H1 (cell line): ENCODE data around the gene NSD2. TPM values are rescaled to one million over a fixed set of nuclear protein-coding genes. Genes with fewer than 3 reads are reported as not detected.

Source experiments
- CTCF ChIA-PET: fragments of 300-600 bp; sonication (Branson Sonifier 250); formaldehyde crosslinking; loops from one replicate; lab custom pipeline; 2021; ENCODE audit not compliant: partially characterized antibody; lab: Charles Lee
- POLR2A ChIA-PET: fragments of 300-600 bp; sonication (Branson Sonifier 250); formaldehyde crosslinking; loops from one replicate; lab custom pipeline; 2021; ENCODE audit warnings: inconsistent platforms; ENCODE audit not compliant: partially characterized antibody; lab: Charles Lee
- DNase-seq, 2 experiments: peaks; one replicate each; pipeline versions ENCODE4 v3.0.0 to v3.0.0-alpha.2; 2010 to 2022; ENCODE audit warnings: low spot score in 2 of 2, low read depth in 1 of 2, mixed read lengths in 1 of 2
- FAIRE-seq: peaks from 2 replicates; lab custom pipeline; 2011; peaks lifted over from hg19 to GRCh38; lab: Jason Lieb, UNC
- H2AFZ ChIP-seq: 2 replicates; pipeline ENCODE4 v1.8.1; 2012; ENCODE audit warnings: low read length, inconsistent platforms
- H2AK5ac ChIP-seq: 2 replicates; pipeline ENCODE4 v1.6.1; 2013; ENCODE audit warnings: low read depth, low read length
- H2BK120ac ChIP-seq: replicated peaks from 2 replicates; pipeline ENCODE3; 2013; ENCODE audit warnings: low read depth, low read length, inconsistent platforms
- H2BK12ac ChIP-seq: 2 replicates; pipeline ENCODE4 v1.6.1; 2013; ENCODE audit warnings: low read depth, low read length
- H2BK15ac ChIP-seq: 2 replicates; pipeline ENCODE4 v1.6.1; 2013; ENCODE audit warnings: low read length
- H2BK20ac ChIP-seq: 2 replicates; pipeline ENCODE4 v1.6.1; 2013; ENCODE audit warnings: low read length
- H2BK5ac ChIP-seq: 2 replicates; pipeline ENCODE4 v1.6.1; 2013; ENCODE audit warnings: low read depth, low read length
- H3K14ac ChIP-seq: 2 replicates; pipeline ENCODE4 v1.6.1; 2013; ENCODE audit warnings: inconsistent platforms; ENCODE audit not compliant: insufficient read length
- H3K18ac ChIP-seq: 2 replicates; pipeline ENCODE4 v1.6.1; 2013; ENCODE audit warnings: low read length; ENCODE audit errors: extremely low read depth
- H3K23ac ChIP-seq: 2 replicates; pipeline ENCODE4 v1.6.1; 2013; ENCODE audit warnings: inconsistent platforms; ENCODE audit not compliant: insufficient read length
- H3K23me2 ChIP-seq: 2 replicates; pipeline ENCODE4 v1.6.1; 2013; ENCODE audit warnings: low read depth, low read length
- H3K27ac ChIP-seq: 2 replicates; pipeline ENCODE4 v1.6.1; 2011; ENCODE audit warnings: low read depth, low read length, inconsistent platforms
- H3K27me3 ChIP-seq, 4 experiments: replicated peaks in 1 of 4; 1 replicate in 1 of 4; 2 replicates in 3 of 4; pipeline versions ENCODE4 v1.6.1 to v1.8.1; 2011 to 2013; ENCODE audit warnings: low read length in 3 of 4, mild to moderate bottlenecking in 3 of 4, inconsistent platforms in 2 of 4, mixed read lengths in 2 of 4, moderate library complexity in 1 of 4; ENCODE audit not compliant: control insufficient read depth in 3 of 4, insufficient read depth in 3 of 4; ENCODE audit errors: extremely low read depth in 1 of 4
- H3K36me3 ChIP-seq, 4 experiments: 2 replicates each; pipeline versions ENCODE4 v1.6.1 to v1.8.1; 2011 to 2013; ENCODE audit warnings: mild to moderate bottlenecking in 4 of 4, low read length in 3 of 4, moderate library complexity in 2 of 4, control low read depth in 1 of 4, inconsistent platforms in 1 of 4; ENCODE audit not compliant: insufficient read depth in 4 of 4, control insufficient read depth in 2 of 4
- H3K4ac ChIP-seq: replicated peaks from 2 replicates; pipeline ENCODE3; 2013; ENCODE audit warnings: low read length, low read depth, mixed read lengths, inconsistent platforms; ENCODE audit not compliant: insufficient read length
- H3K4me1 ChIP-seq, 4 experiments: replicated peaks in 1 of 4; 1 replicate in 1 of 4; 2 replicates in 3 of 4; pipeline versions ENCODE4 v1.6.1 to v1.8.1; 2011 to 2013; ENCODE audit warnings: low read length in 3 of 4, inconsistent platforms in 2 of 4, mixed read lengths in 1 of 4; ENCODE audit not compliant: insufficient read depth in 4 of 4, control insufficient read depth in 3 of 4
- H3K4me2 ChIP-seq, 2 experiments: 2 replicates each; pipeline versions ENCODE4 v1.6.1 to v1.8.1; 2011 to 2013; ENCODE audit warnings: low read depth in 2 of 2, low read length in 2 of 2, control low read depth in 1 of 2, inconsistent platforms in 1 of 2, mild to moderate bottlenecking in 1 of 2; ENCODE audit not compliant: insufficient read depth in 1 of 2
- H3K4me3 ChIP-seq, 4 experiments: fragments of 200-600, 300-600 bp in 1 of 4; sonication (generic), shearing (Covaris generic), sonication (Bioruptor Twin) in 1 of 4; 2 replicates each; pipeline versions ENCODE4 v1.5.1 to v1.8.1; 2011 to 2016; ENCODE audit warnings: low read length in 4 of 4, low read depth in 3 of 4, control low read depth in 2 of 4, inconsistent platforms in 2 of 4, mild to moderate bottlenecking in 2 of 4, mixed read lengths in 1 of 4, moderate library complexity in 1 of 4; ENCODE audit not compliant: insufficient read depth in 2 of 4; ENCODE audit errors: extremely low read depth in 1 of 4
- H3K56ac ChIP-seq: replicated peaks from 2 replicates; pipeline ENCODE3; 2013; ENCODE audit warnings: low read depth, mild to moderate bottlenecking, mixed read lengths, low read length, inconsistent platforms; ENCODE audit not compliant: insufficient read length
- H3K79me1 ChIP-seq: 2 replicates; pipeline ENCODE4 v1.6.1; 2013; ENCODE audit warnings: low read depth, low read length, control low read depth
- H3K79me2 ChIP-seq, 2 experiments: 2 replicates each; pipeline versions ENCODE4 v1.6.1 to v1.8.1; 2012 to 2013; ENCODE audit warnings: low read length in 2 of 2, mild to moderate bottlenecking in 2 of 2, inconsistent platforms in 1 of 2; ENCODE audit not compliant: insufficient read depth in 2 of 2, control insufficient read depth in 1 of 2
- H3K9ac ChIP-seq, 4 experiments: replicated peaks in 1 of 4; 1 replicate in 1 of 4; 2 replicates in 3 of 4; pipeline versions ENCODE4 v1.6.1 to v1.8.1; 2011 to 2013; ENCODE audit warnings: low read depth in 3 of 4, low read length in 3 of 4, control low read depth in 2 of 4, mild to moderate bottlenecking in 2 of 4, moderate library complexity in 2 of 4, inconsistent platforms in 1 of 4; ENCODE audit errors: extremely low read depth in 1 of 4
- H3K9me3 ChIP-seq, 2 experiments: 2 replicates each; pipeline versions ENCODE4 v1.6.1 to v1.8.1; 2012 to 2013; ENCODE audit warnings: mild to moderate bottlenecking in 2 of 2, moderate library complexity in 2 of 2, control low read depth in 1 of 2, inconsistent platforms in 1 of 2, low read depth in 1 of 2, low read length in 1 of 2, mixed read lengths in 1 of 2; ENCODE audit not compliant: insufficient read depth in 2 of 2
- H4K20me1 ChIP-seq, 2 experiments: replicated peaks in 1 of 2; 2 replicates each; pipeline versions ENCODE3 to v1.8.1; 2011 to 2013; ENCODE audit warnings: inconsistent platforms in 2 of 2, low read length in 2 of 2, mild to moderate bottlenecking in 1 of 2; ENCODE audit not compliant: insufficient read depth in 2 of 2, control insufficient read depth in 1 of 2
- H4K5ac ChIP-seq: 2 replicates; pipeline ENCODE4 v1.6.1; 2013; ENCODE audit warnings: low read length, low read depth, mixed read lengths, inconsistent platforms; ENCODE audit not compliant: insufficient read length
- H4K8ac ChIP-seq: 2 replicates; pipeline ENCODE4 v1.8.0; 2013; ENCODE audit warnings: mild to moderate bottlenecking, moderate library complexity, low read length, inconsistent platforms; ENCODE audit not compliant: insufficient read depth; ENCODE audit errors: extremely low read depth
- H4K91ac ChIP-seq: replicated peaks from 2 replicates; pipeline ENCODE3; 2013; ENCODE audit warnings: low read length, mixed read lengths, inconsistent platforms; ENCODE audit not compliant: insufficient read length
- BRCA1 ChIP-seq: IDR thresholded peaks from 2 replicates; pipeline ENCODE4 v1.6.1; 2012; ENCODE audit warnings: low read depth, low read length, improper control_type of control experiment
- CBX5 ChIP-seq: fragments of 300-800, 300-1000 bp; sonication (generic); IDR thresholded peaks from 2 replicates; pipeline ENCODE4 v1.7.1; 2016; ENCODE audit warnings: antibody characterized with exemption, low read length, low read depth
- CTCF ChIP-seq, 3 experiments: IDR thresholded peaks; 1 replicate in 2 of 3; 2 replicates in 1 of 3; pipeline versions ENCODE4 v1.5.1 to v1.6.1; 2011; ENCODE audit warnings: low read length in 3 of 3, mild to moderate bottlenecking in 3 of 3, inconsistent platforms in 2 of 3, low read depth in 1 of 3, moderate library complexity in 1 of 3; ENCODE audit not compliant: insufficient read depth in 1 of 3; ENCODE audit errors: control extremely low read depth in 1 of 3
- EP300 ChIP-seq, 2 experiments: IDR thresholded peaks; 1 replicate in 1 of 2; 2 replicates in 1 of 2; pipeline ENCODE4 v1.6.1; 2011 to 2012; ENCODE audit warnings: low read depth in 2 of 2, low read length in 2 of 2, mild to moderate bottlenecking in 2 of 2, borderline replicate concordance in 1 of 2, inconsistent platforms in 1 of 2, moderate library complexity in 1 of 2
- GTF2F1 ChIP-seq: IDR thresholded peaks from 2 replicates; pipeline ENCODE4 v1.6.1; 2012; ENCODE audit warnings: low read depth, low read length, improper control_type of control experiment, borderline replicate concordance
- KDM4A ChIP-seq: IDR thresholded peaks from one replicate; pipeline ENCODE4 v1.7.1; 2012; ENCODE audit warnings: low read depth, mild to moderate bottlenecking, moderate library complexity, low read length, inconsistent platforms; ENCODE audit not compliant: severe bottlenecking
- KDM5A ChIP-seq: fragments of 200-600 bp; IDR thresholded peaks from 2 replicates; pipeline ENCODE4 v1.7.1; 2012; ENCODE audit warnings: mild to moderate bottlenecking, low read length, inconsistent platforms, mixed read lengths
- MAX ChIP-seq: IDR thresholded peaks from 2 replicates; pipeline ENCODE4 v1.6.1; 2012; ENCODE audit warnings: inconsistent platforms
- SIX5 ChIP-seq: IDR thresholded peaks from 2 replicates; pipeline ENCODE4 v1.6.1; 2011; ENCODE audit warnings: mild to moderate bottlenecking, low read depth, low read length
- SP1 ChIP-seq: IDR thresholded peaks from 2 replicates; pipeline ENCODE4 v1.6.1; 2011; ENCODE audit warnings: low read depth, low read length
- TCF12 ChIP-seq: IDR thresholded peaks from 2 replicates; pipeline ENCODE4 v1.6.1; 2011; ENCODE audit warnings: low read depth, mild to moderate bottlenecking, low read length
- YY1 ChIP-seq: IDR thresholded peaks from 2 replicates; pipeline ENCODE4 v1.6.1; 2011; ENCODE audit warnings: low read depth, mild to moderate bottlenecking, low read length
- WGBS, 2 experiments: shearing (Covaris generic) in 1 of 2; methylation state at CpG; one replicate each; pipeline versions ENCODE4 v1.1.6 to v1.1.7; 2013 to 2015; ENCODE audit warnings: low lambda C conversion rate in 2 of 2, mixed read lengths in 2 of 2, inconsistent platforms in 1 of 2, low coverage in 1 of 2, missing lambda C conversion rate in 1 of 2; ENCODE audit not compliant: insufficient replicate concordance in 2 of 2, insufficient coverage in 1 of 2, insufficient read length in 1 of 2; ENCODE audit errors: extremely low coverage in 1 of 2, missing lambda C conversion rate in 1 of 2; 5-methylcytosine and 5-hydroxymethylcytosine counted together
- polyA plus RNA-seq, 7 experiments: library from polyadenylated mRNA; depleted of rRNA in 3 of 7; stranded (reverse) in 5 of 7; unstranded in 2 of 7; fragments of >200 nt in 5 of 7; fragments of 200-250 nt in 2 of 7; gene quantifications; 1 replicate in 5 of 7; 2 replicates in 1 of 7; 4 replicates in 1 of 7; pipeline versions ENCODE4 v1.2.1 to v1.2.3, GENCODE V29; 2011 to 2013; ENCODE audit warnings: missing spikeins in 2 of 7, mixed read lengths in 2 of 7
- total RNA-seq: library from RNA; stranded (reverse); fragmentation: NEBNext Ultra II Directional; extraction: Animal tissue kit (Norgen Biotek cat#: 25700); gene quantifications from 2 replicates; pipeline ENCODE4 v1.2.1, GENCODE V29; 2021

Gene NSD2
- total and polyA plus RNA-seq, 2 of the 8 experiments (the other 6 are each of a cell fraction or from before 2014, with no cell fraction given), result 26.7 to 129 TPM

GRCh38 chr4:1953335-1953734, 82.1 kb downstream of the NSD2 start:
- Histone ChIP-seq H3K9ac (no peak overlapping the region), H3K4me1 (no peaks in the 10 kb centered on the region), H3K27me3 (no peaks in the 10 kb centered on the region), H3K4me2 (no peak overlapping the region), H4K5ac (no peak overlapping the region), H2BK20ac (no peak overlapping the region), H2AFZ (no peak overlapping the region), H3K79me1 (no peaks in the 10 kb centered on the region; the same call in none of the 2 replicates), H3K23ac (no peak overlapping the region), H3K79me2 (no peaks in the 10 kb centered on the region), H3K18ac (no peak overlapping the region), H4K8ac (no peak overlapping the region), H3K56ac (no peak overlapping the region), H3K4ac (no peak overlapping the region), H3K14ac (no peak overlapping the region), H2BK120ac (no peak overlapping the region), H3K4me3 (no peak overlapping the region), H3K27ac (no peak overlapping the region), H2BK5ac (no peak overlapping the region), H3K9me3 (no peaks in the 10 kb centered on the region), H3K23me2 (no peaks in the 10 kb centered on the region), H2BK15ac (no peak overlapping the region), H4K91ac (no peak overlapping the region), H4K20me1 (peaks cover 3 to 6% of the 10 kb centered on the region in 2 experiments), H2BK12ac (no peak overlapping the region), H2AK5ac (no peak overlapping the region), H3K36me3 (peaks cover 9 to 36% (median 30%) of the 10 kb centered on the region in 4 experiments)
- DNase-seq (no peak), FAIRE-seq (no peak)
- POLR2A ChIA-PET, result interaction anchor here (0.6 kb wide), 1 partner anchor 10 kb away, joined by 3 read pairs; no protein-coding TSS in a partner anchor
- CTCF ChIA-PET, result interaction anchor here (1.0 kb wide), 1 partner anchor 267 kb away, joined by 4 read pairs; no protein-coding TSS in a partner anchor
- 87% methylated on average over 9 of the region's 9 CpGs; no CpG with 5 or more reads in 1 of the 2 experiments for WGBS, 2 experiments
- no peak for TF ChIP-seq GTF2F1
- TF ChIP-seq YY1, result no peak
- TF ChIP-seq EP300 (IDR thresholded peaks at IDR 0.05; ENCODE audit: borderline replicate concordance in 1 of 2, low read depth in 2 of 2, low read length in 2 of 2), result no peak
- TF ChIP-seq MAX, result no peak
- no peak for TF ChIP-seq CBX5
- TF ChIP-seq CTCF (IDR thresholded peaks at IDR 0.05; ENCODE audit: control extremely low read depth in 1 of 3, insufficient read depth in 1 of 3, low read depth in 1 of 3, low read length in 3 of 3), result no peak
- TF ChIP-seq TCF12, result no peak
- no peak for TF ChIP-seq KDM4A
- TF ChIP-seq SIX5, result no peak
- no peak for TF ChIP-seq KDM5A
- TF ChIP-seq BRCA1, result no peak
- no peak for TF ChIP-seq SP1
